Gastrocnemius medialis (tissue), 4 donors: ENCODE results near the gene TMEM51.

Experiments
- POLR2A ChIP-seq, 2 donors: fragments of 450-650 bp; IDR thresholded peaks; one replicate each; pipeline ENCODE4 v1.6.1; 2017; ENCODE audit warnings: antibody characterized with exemption in 2 of 2, mild to moderate bottlenecking in 2 of 2, moderate library complexity in 2 of 2
- TF ChIP-seq, protein P1 (sequence below), 5 experiments: fragments of 450-650 bp in 3 of 5; fragments of 200-600 bp in 2 of 5; sonication (generic) in 2 of 5; IDR thresholded peaks in 4 of 5; conservative IDR thresholded peaks in 1 of 5; 1 replicate in 4 of 5; 2 replicates in 1 of 5; pipeline ENCODE4 v1.5.1; 2016 to 2019; ENCODE audit warnings: antibody characterized with exemption in 5 of 5, mild to moderate bottlenecking in 3 of 5, moderate library complexity in 3 of 5

GRCh38 chr1:15201849-15202551 is 48.5 kb downstream of the TMEM51 start:
- TF ChIP-seq, protein P1, sequence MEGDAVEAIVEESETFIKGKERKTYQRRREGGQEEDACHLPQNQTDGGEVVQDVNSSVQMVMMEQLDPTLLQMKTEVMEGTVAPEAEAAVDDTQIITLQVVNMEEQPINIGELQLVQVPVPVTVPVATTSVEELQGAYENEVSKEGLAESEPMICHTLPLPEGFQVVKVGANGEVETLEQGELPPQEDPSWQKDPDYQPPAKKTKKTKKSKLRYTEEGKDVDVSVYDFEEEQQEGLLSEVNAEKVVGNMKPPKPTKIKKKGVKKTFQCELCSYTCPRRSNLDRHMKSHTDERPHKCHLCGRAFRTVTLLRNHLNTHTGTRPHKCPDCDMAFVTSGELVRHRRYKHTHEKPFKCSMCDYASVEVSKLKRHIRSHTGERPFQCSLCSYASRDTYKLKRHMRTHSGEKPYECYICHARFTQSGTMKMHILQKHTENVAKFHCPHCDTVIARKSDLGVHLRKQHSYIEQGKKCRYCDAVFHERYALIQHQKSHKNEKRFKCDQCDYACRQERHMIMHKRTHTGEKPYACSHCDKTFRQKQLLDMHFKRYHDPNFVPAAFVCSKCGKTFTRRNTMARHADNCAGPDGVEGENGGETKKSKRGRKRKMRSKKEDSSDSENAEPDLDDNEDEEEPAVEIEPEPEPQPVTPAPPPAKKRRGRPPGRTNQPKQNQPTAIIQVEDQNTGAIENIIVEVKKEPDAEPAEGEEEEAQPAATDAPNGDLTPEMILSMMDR (IDR thresholded peaks at IDR 0.05 in 4 of 5, conservative IDR thresholded peaks at IDR 0.05 in 1 of 5) = no peak
- TF ChIP-seq POLR2A (IDR thresholded peaks at IDR 0.05) = no peak
